Skin epidermis (tissue), 12 donors: ENCODE measurements around the gene DTX1.
A peak's percentile ranks its signal among the peaks of the same experiment; 100 is the strongest.

ENCODE experiments used
- H3K27ac ChIP-seq, 21 experiments: fragments of 200-600 bp; sonication (generic) in 11 of 21; one replicate each; pipeline ENCODE4 v1.5.0; 2020; ENCODE audit warnings: mild to moderate bottlenecking in 3 of 21, inconsistent platforms in 2 of 21, moderate library complexity in 2 of 21
- H3K4me3 ChIP-seq, 7 experiments: fragments of 200-600 bp; sonication (generic) in 2 of 7; one replicate each; pipeline ENCODE4 v1.5.0; 2020; ENCODE audit warnings: inconsistent platforms in 2 of 7, mild to moderate bottlenecking in 2 of 7, moderate library complexity in 1 of 7

DTX1 gene

DNA sequence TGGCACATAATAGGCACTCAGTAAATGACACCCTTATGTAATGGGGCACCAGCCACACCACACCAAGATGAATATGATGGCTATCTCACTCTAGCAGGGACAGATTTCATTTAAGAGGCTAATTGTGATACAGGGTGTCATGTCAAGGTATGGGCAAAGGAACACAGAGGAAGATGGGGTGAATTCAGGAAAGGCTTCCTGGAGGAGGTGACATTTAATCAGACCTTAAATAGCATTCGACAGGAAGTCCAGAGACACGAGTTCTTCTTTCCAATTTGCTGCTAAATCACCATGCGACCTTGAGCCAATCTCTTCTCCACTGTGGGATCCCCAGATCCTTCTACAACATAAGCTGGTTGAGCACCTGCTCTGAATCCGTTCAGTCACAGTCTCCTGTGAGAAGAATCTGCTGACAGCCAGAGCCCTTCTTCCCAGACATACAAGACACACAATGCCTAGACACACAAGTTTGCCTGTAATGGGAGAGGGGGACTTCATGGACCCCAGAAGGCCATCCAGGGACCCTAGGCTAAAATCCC is 1.5 kb upstream of the DTX1 start:
- H3K27ac ChIP-seq = no peak overlapping the region

DNA sequence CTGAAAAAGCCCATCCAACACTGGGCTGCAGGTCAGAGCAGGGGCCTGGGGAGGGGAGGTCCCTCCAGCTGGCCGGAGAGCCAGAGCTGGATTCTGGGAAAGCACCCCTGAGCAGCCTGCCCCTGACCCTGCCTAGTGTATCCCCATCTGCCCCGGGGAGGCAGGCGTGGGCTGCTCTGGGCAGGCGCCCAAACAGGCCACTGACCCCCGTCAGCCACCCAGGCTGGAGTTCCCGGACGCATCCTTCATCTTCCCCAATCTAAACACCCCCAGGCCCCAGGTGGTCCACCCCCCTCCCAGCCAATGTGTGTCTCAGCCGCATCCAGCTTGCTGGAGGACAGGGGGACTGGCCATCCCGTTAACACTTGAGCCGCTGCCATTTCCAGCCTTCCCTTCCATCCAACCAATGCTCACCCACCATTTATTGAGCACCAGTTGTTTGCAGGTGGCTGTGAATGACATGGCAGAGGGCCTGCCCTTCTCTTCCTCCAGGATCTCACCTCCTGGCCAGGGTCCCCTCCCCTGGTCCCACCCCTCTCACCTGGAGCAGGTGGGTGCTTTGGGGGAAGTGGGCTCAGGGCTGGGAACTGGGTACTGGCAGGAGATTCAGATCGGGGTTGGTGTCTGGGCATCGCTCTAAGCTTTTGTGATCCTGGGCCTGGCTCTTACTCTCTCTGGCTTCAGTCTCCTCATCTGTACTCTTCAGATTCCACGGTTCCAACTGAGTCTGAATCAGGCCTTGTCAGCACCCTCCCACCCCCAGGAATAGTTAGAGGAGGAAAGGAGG is 743 bp upstream of the DTX1 start:
- Histone ChIP-seq H3K4me3 (no peak overlapping the region), H3K27ac (no peak overlapping the region)

More for the DNA sequence above, 1.5 kb upstream of the DTX1 start:
- no peak overlapping the region for H3K4me3 ChIP-seq

GRCh38 chr12:113056381-113056630 is 224 bp upstream of the DTX1 start:
- peak overlapping the region in 7 of 21 experiments; percentile 10 to 73 (median 47) for H3K27ac ChIP-seq
- peak overlapping the region; percentile 26 to 52 (median 31) for H3K4me3 ChIP-seq

DNA sequence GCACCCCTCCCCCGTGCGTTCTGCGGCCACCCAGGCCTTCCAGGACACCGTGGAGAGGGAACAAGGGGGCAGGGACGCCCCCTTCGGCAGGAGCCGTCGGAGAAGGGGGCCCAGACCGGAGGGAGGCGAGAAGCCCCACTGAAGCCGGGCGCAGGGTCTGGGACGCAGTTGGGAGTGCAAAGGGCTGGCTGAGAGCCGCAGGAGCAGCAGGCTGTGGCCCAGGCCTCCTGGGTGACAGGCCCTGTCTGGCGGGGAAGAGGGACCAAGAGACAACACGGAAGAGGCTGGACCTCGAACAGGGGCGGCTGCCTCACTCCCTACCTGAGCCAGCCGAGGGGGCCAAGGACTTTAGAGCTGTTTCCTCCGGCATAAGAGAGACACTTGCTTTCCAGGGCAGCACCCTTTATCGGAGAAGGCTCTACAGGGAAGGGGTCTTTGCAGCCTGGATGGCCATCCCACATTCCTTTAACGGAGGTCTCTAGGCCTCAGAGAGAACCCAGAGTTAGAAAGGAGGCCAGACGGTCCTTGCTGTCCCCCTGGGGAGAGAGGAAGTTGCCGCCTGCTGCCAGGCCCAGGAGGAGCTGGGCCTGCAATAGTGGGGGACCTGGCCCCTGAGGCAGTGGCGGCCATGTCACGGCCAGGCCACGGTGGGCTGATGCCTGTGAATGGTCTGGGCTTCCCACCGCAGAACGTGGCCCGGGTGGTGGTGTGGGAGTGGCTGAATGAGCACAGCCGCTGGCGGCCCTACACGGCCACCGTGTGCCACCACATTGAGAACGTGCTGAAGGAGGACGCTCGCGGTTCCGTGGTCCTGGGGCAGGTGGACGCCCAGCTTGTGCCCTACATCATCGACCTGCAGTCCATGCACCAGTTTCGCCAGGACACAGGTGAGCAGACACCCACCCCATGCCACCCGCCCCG is 1.3 kb downstream of the DTX1 start:
- peak overlapping the region in 3 of 7 experiments; percentile 41 to 52 (median 51) for H3K4me3 ChIP-seq

GRCh38 chr12:113058553-113058952 is 2.0 kb downstream of the DTX1 start:
- no peak overlapping the region for H3K27ac ChIP-seq
- no peak overlapping the region for H3K4me3 ChIP-seq

More for the DNA sequence above, 1.3 kb downstream of the DTX1 start:
- H3K27ac ChIP-seq = peak overlapping the region in 6 of 21 experiments; percentile 10 to 73 (median 50)

DNA sequence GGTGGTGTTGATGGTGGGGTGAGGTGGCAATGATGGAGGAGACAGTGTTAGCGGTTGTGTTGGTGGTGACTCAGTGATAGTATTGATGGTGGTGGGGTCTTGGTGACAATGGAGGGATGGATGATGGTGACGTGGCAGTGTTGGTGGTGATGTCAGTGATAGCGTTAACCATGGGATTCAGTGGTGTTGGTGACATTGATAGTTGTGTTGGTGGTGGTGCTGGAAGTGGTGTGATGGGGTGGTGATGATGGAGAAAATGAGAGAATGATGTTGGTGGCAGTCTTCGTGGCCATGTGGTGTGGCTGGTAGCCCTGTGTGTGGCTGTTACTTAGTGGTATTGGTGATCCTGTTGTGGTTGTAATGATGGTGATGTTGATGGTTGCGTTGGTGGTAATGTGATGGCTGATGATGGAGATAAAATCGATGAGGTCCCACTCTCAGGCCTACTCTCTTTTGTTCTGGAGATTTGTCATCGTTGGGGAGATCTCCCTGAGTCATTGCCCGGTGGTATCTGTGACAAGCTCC is 2.6 kb downstream of the DTX1 start:
- Histone ChIP-seq H3K27ac (no peak overlapping the region), H3K4me3 (no peak overlapping the region)

DNA sequence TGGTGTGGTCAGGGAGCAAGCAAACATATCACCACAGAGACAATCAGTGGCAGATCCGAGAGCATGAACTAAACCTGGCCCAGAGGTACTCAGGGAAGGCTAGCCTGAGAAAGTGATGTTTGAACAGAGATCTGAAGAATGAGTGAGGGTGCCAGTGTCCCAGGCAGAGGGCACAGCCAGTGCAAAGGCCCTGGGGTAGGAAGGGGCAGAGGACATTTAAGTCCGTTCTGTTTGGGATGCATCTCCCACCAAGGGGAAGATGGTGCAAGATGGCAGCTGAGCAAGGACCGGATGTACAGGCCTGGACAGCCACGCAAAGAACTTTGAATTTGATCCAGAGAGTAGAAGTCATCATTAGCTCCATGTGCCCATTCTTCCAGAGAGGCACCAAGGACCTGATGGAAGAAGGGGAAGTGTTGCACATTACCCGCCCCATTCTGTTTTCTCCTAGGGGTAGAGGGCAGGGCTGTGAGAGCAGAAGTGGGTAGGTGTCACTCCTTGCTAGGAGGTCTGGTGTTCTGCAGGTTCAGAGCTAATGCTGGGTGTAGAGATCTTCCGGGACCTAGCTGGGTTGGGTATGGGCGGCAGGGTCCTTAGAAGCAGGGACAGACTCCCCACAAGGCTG is 3.9 kb downstream of the DTX1 start:
- no peak overlapping the region for H3K27ac ChIP-seq
- H3K4me3 ChIP-seq = no peak overlapping the region

DNA sequence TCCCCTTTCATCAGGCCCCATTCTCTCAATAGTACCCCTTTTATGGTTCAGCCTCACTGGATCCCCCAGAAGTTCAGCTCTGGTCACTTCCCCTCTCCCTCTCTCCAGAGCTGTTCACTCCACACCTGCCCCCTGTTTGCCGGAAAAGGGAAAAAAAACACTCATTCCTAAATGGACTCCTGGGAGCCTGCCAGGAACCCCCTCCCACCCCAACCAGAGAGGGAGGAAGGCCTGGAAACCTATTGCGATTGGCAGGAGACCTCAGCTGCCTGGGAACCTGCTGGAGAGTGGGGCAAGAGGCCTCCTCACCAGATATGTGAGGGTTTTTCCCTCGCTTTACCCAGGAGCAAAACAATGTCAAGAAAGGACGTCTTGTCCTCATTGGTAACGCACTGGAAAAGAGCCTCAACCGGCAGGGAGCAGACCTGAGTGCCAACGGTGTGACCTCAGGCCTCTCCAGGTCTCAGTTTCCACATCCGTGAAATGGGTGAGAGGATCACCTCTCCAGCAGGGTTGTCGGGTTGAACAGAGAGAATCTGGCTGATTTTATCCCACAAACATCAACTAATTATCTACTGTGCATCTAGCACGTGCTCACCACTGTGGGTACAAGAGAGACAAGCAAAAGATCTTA is 4.6 kb downstream of the DTX1 start:
- Histone ChIP-seq H3K27ac (no peak overlapping the region), H3K4me3 (no peak overlapping the region)

- Histone ChIP-seq H3K4me3 (no peak overlapping the region), H3K27ac (no peak overlapping the region)
Observed at GRCh38 chr12:113062502-113063395, 6.2 kb downstream of the DTX1 start.

DNA sequence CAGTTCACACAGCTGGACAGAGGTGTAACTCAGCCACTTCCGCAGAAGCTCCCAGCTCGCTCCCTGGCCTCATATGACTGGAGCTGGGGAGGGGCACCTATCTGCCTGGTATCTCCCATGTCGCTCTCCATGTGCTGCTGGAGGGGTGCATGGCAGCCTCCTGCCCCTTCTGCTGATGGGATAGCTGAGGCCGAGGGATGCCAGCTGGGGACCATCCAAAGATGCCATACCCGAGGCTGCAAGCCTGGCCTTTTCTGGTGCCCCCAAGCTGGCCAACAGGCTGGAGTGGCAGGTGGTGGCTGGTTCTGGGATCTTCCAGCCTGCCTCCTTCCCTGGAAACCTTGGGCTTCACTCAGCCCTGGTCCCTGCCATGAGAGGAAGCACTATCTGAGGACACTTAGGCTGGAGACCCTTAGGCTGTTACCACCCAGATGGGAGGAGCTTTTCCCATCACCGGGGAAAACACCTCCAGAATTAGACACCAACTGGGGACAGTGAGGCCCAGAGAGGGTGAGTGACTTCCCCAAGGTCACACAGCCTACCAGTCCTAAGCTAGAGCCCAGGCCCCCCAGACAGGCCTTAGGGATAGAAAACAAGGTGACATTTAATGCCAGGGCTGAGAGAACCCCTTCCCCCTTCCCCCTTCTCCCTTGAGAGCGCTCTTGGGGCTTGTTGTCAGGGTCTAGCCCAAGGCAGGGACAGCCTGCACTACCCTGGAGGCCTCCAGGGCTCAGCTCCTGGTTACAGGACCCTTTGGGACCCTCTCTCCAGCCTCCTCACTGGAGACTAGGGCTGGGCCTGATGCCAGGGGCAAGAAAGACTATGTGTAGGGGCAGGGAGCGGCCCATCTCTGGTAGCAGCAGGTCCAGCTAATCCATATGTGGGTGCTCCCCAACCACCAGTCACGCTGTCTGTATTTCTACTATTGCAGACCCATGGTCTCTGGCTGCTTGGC is 7.1 kb downstream of the DTX1 start:
- Histone ChIP-seq H3K27ac (no peak overlapping the region), H3K4me3 (no peak overlapping the region)

DNA sequence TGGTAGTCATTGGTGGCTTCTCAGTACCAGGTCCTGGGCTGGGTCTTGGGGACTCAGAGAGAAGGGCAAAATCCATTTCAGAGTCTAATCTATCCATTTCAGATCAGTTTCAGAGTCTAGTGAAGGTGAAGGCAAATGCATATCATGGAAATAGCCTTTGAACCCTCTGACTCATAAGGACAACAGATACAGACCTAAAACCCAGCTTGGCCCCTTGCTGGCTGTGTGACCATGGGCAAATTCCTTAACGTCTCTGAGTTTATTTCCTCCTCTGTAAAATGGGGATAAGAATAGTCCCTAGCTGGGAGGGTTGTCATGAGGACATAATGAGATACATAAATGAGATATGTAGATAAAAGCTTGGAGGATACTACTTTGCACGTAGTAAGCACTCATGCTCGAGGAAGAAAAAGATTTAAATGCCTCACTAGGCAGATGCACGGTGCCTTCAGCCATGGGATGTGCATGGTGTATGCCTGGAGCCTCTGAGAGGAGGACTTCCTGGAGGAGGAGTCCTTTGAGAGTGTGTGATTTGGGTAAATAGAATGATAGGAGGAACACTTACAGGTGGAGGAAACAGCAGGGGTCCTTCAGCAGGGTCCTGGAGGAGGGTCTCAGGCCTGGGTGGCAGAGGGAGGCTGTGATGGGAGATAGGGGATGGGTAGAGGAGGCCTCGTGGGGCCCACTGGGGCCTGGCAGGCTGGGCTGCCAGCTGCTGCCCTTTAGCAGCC is 8.0 kb downstream of the DTX1 start:
- Histone ChIP-seq H3K27ac (no peak overlapping the region), H3K4me3 (no peak overlapping the region)

- H3K27ac ChIP-seq = no peak overlapping the region
Observed at GRCh38 chr12:113065126-113066007, 8.8 kb downstream of the DTX1 start.

DNA sequence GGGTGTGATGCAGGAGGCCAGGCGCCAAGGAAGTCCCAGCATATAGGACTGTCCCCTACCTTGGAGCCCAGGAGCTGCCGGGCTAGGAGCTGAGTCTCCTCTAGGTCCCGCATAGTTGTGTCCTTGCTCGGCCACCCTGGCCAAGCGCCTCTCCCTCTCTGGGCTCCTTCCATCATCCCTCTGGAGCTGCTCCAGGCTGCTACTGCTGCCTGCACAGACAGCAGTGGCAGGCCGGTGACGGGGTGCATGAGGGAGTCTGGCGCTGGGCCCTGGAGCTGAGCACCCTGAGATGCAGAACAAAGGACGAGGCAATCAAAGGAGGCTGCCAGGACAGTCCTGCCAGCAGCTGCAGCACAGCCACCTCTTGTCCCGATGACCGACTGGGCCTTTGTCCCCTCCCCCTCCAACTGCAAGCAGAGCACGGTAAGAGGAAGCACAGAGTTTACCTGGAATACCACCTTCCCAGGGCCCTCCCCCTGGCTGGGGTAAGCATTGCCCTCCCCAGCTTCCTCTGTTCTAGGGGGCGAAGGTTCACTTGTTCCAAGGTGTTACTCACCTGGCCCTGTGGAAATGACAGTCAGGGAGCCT is 10.4 kb downstream of the DTX1 start:
- no peak overlapping the region for H3K27ac ChIP-seq
- H3K4me3 ChIP-seq = no peak overlapping the region

More at GRCh38 chr12:113065126-113066007, 8.8 kb downstream of the DTX1 start:
- H3K4me3 ChIP-seq = no peak overlapping the region

DNA sequence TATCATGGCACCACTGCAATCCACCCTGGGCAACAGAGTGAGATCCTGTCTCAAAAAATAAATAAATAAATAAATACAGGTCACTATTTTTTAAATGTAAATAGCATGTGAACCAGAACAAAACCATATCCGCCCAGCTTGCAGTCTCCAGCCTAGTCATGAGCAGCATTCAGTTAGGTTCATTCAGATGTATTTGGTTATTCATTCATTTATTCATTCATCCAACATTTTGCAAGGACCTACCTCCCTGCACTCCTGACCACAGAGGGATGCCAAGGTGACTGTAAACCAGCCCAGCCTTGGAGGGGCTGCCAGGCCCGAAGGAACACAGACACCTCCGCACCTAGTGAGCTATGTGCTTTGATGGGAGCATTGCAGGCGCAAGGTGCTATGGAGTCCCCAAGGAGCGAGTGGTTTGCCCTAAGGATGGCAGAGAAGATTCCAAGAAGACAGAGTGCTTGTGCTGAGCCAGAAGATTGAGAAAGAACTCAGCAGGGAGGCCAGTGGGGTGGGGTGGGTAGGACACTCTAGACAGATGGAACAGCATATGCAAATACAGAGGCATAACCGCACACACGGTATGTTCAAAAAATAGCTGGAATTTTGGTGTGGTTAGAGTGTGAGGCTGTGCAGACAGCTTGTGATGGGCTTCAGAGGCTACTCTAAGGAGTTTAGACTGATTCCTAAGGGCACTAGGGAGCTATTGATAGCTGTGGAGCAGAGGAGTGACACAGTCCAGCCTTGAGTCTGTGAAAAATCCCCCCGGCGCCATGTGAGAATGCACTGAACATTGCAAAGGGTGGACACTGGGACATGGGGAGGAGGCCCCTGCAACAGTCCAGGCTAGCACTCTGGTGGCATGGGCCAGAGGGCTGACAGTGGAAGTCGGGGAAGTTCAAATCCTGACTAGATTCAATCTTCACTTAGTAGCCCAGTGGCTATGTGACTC is 11.7 kb downstream of the DTX1 start:
- H3K27ac ChIP-seq = no peak overlapping the region
- no peak overlapping the region for H3K4me3 ChIP-seq
